Gastroesophageal sphincter (tissue), 4 donors: Measurements from ENCODE around the gene CDH23. TPM values are rescaled to one million over a fixed set of nuclear protein-coding genes. Genes with fewer than 3 reads are reported as not detected.

ENCODE experiments used
- ATAC-seq: fragments of 150-250 bp; one replicate; pipeline ENCODE4 v1.9.1; 2016; ENCODE audit warnings: mild to moderate bottlenecking, moderate library complexity
- H3K27ac ChIP-seq, 4 donors: fragments of 200-600 bp; sonication (generic) in 3 of 4; 1 replicate in 3 of 4; 2 replicates in 1 of 4; pipeline ENCODE4 v1.5.1; 2016 to 2019
- H3K27me3 ChIP-seq: fragments of 200-600 bp; sonication (generic); one replicate; pipeline ENCODE4 v1.5.1; 2019
- H3K36me3 ChIP-seq, 2 donors: fragments of 200-600 bp; sonication (generic); one replicate each; pipeline ENCODE4 v1.5.1; 2019; ENCODE audit warnings: control low read depth in 1 of 2
- H3K4me1 ChIP-seq, 3 donors: fragments of 200-600 bp; sonication (generic); 1 replicate in 2 of 3; 2 replicates in 1 of 3; pipeline ENCODE4 v1.5.1; 2016 to 2019; ENCODE audit warnings: control low read depth in 2 of 3
- H3K4me3 ChIP-seq, 2 donors: fragments of 200-600 bp; sonication (generic); one replicate each; pipeline ENCODE4 v1.5.1; 2019; ENCODE audit warnings: mild to moderate bottlenecking in 1 of 2, moderate library complexity in 1 of 2
- H3K9me3 ChIP-seq, 3 donors: fragments of 200-600 bp; sonication (generic); one replicate each; pipeline ENCODE4 v1.5.1; 2017 to 2019; ENCODE audit warnings: control low read depth in 2 of 3
- CTCF ChIP-seq, 4 experiments: fragments of 200-600 bp in 2 of 4; fragments of 450-650 bp in 2 of 4; sonication (generic) in 1 of 4; IDR thresholded peaks; one replicate each; pipeline ENCODE4 v1.5.1; 2017 to 2019; ENCODE audit warnings: antibody characterized with exemption in 4 of 4, mild to moderate bottlenecking in 2 of 4, moderate library complexity in 2 of 4
- EP300 ChIP-seq: sonication (generic); formaldehyde crosslinking; IDR thresholded peaks from one replicate; pipeline ENCODE4 v1.6.1; 2017; ENCODE audit warnings: antibody characterized with exemption, mild to moderate bottlenecking
- POLR2A ChIP-seq, 2 donors: fragments of 450-650 bp; IDR thresholded peaks; one replicate each; pipeline ENCODE4 v1.6.1; 2017; ENCODE audit warnings: antibody characterized with exemption in 2 of 2, mild to moderate bottlenecking in 2 of 2, moderate library complexity in 1 of 2
- POLR2AphosphoS5 ChIP-seq: sonication (generic); formaldehyde crosslinking; IDR thresholded peaks from one replicate; pipeline ENCODE4 v1.6.1; 2017; ENCODE audit warnings: antibody characterized with exemption
- WGBS, 2 donors: methylation state at CpG; one replicate each; pipeline ENCODE4 v1.1.5; 2018; ENCODE audit warnings: low coverage in 1 of 2; 5-methylcytosine and 5-hydroxymethylcytosine counted together
- total RNA-seq, 4 donors: library from RNA; depleted of rRNA; stranded (reverse); fragments of >200 nt; gene quantifications; one replicate each; pipeline ENCODE4 v1.1.0, GENCODE V29; 2016

Gene CDH23
- total RNA-seq, 4 donors from 2014 or later = 5.1 to 33.5 (median 16.2) TPM

GRCh38 chr10:71494980-71495381 is 98.3 kb downstream of the CDH23 start:
- TF ChIP-seq POLR2AphosphoS5 (no peak), POLR2A (IDR thresholded peaks at IDR 0.05) (no peak), CTCF (IDR thresholded peaks at IDR 0.05) (no peak), EP300 (no peak)
- Histone ChIP-seq H3K27ac (no peak overlapping the region), H3K4me3 (no peak overlapping the region), H3K4me1 (no peaks in the 10 kb centered on the region), H3K9me3 (no peaks in the 10 kb centered on the region), H3K27me3 (no peaks in the 10 kb centered on the region), H3K36me3 (no peaks in the 10 kb centered on the region)
- ATAC-seq = no peak
- WGBS, 2 donors = 78 to 84% methylated on average over 7 to 9 of the region's 9 CpGs

- H3K4me1 ChIP-seq = no peaks in the 10 kb centered on the region
- no peaks in the 10 kb centered on the region for H3K27me3 ChIP-seq
- H3K27ac ChIP-seq = no peak overlapping the region
- no peaks in the 10 kb centered on the region for H3K36me3 ChIP-seq
- no peak for TF ChIP-seq EP300
- no peak for TF ChIP-seq POLR2AphosphoS5
- no peak for TF ChIP-seq CTCF (IDR thresholded peaks at IDR 0.05)
- no peak for TF ChIP-seq POLR2A (IDR thresholded peaks at IDR 0.05)
- no peak overlapping the region for H3K4me3 ChIP-seq
- no peak for ATAC-seq
- WGBS, 2 donors = 65 to 76% methylated on average over 8 to 9 of the region's 14 CpGs
- no peaks in the 10 kb centered on the region for H3K9me3 ChIP-seq
These were observed 100.4 kb downstream of the CDH23 start for GRCh38 chr10:71496927-71497762.

GRCh38 chr10:71497763-71498326 is 101.1 kb downstream of the CDH23 start:
- TF ChIP-seq CTCF (IDR thresholded peaks at IDR 0.05) = no peak
- no peak for TF ChIP-seq POLR2A (IDR thresholded peaks at IDR 0.05)
- TF ChIP-seq POLR2AphosphoS5 = no peak
- TF ChIP-seq EP300 = no peak
- Histone ChIP-seq H3K9me3 (no peaks in the 10 kb centered on the region), H3K36me3 (no peaks in the 10 kb centered on the region), H3K27ac (no peak overlapping the region), H3K4me3 (no peak overlapping the region), H3K4me1 (no peaks in the 10 kb centered on the region), H3K27me3 (no peaks in the 10 kb centered on the region)
- ATAC-seq = no peak
- WGBS, 2 donors = 52 to 67% methylated on average over 1 to 7 of the region's 9 CpGs

- no CpG with 5 or more reads among the region's 4 CpGs for WGBS, 2 donors
- ATAC-seq = no peak
- Histone ChIP-seq H3K27me3 (no peaks in the 10 kb centered on the region), H3K27ac (no peak overlapping the region), H3K9me3 (no peaks in the 10 kb centered on the region), H3K36me3 (no peaks in the 10 kb centered on the region), H3K4me1 (peaks cover 0 to 3% (median 0%) of the 10 kb centered on the region in 3 donors), H3K4me3 (no peak overlapping the region)
- TF ChIP-seq POLR2A (IDR thresholded peaks at IDR 0.05) (no peak), POLR2AphosphoS5 (no peak), CTCF (IDR thresholded peaks at IDR 0.05) (no peak), EP300 (no peak)
These were observed 104.7 kb downstream of the CDH23 start for GRCh38 chr10:71501402-71501801.

GRCh38 chr10:71502190-71502589 is 105.5 kb downstream of the CDH23 start:
- Histone ChIP-seq H3K4me3 (no peak overlapping the region), H3K4me1 (peaks cover 0 to 3% (median 0%) of the 10 kb centered on the region in 3 donors), H3K27me3 (no peaks in the 10 kb centered on the region), H3K36me3 (no peaks in the 10 kb centered on the region), H3K9me3 (no peaks in the 10 kb centered on the region), H3K27ac (no peak overlapping the region)
- ATAC-seq = no peak
- WGBS, 2 donors = 100% methylated on average over 1 of the region's 1 CpG
- TF ChIP-seq EP300 = no peak
- TF ChIP-seq POLR2AphosphoS5 = no peak
- TF ChIP-seq CTCF (IDR thresholded peaks at IDR 0.05) = no peak
- TF ChIP-seq POLR2A (IDR thresholded peaks at IDR 0.05) = no peak
